ENCODE data around the gene ACTR8. TPM values are rescaled to one million over a fixed set of nuclear protein-coding genes. Genes with fewer than 3 reads are reported as not detected.
A peak's percentile ranks its signal among the peaks of the same experiment; 100 is the strongest.

The ACTR8 gene
- total and polyA plus RNA-seq, 2 of the 13 experiments (the other 11 are each of a cell fraction or from before 2014, with no cell fraction given), result 15.5 to 29.0 TPM

DNA sequence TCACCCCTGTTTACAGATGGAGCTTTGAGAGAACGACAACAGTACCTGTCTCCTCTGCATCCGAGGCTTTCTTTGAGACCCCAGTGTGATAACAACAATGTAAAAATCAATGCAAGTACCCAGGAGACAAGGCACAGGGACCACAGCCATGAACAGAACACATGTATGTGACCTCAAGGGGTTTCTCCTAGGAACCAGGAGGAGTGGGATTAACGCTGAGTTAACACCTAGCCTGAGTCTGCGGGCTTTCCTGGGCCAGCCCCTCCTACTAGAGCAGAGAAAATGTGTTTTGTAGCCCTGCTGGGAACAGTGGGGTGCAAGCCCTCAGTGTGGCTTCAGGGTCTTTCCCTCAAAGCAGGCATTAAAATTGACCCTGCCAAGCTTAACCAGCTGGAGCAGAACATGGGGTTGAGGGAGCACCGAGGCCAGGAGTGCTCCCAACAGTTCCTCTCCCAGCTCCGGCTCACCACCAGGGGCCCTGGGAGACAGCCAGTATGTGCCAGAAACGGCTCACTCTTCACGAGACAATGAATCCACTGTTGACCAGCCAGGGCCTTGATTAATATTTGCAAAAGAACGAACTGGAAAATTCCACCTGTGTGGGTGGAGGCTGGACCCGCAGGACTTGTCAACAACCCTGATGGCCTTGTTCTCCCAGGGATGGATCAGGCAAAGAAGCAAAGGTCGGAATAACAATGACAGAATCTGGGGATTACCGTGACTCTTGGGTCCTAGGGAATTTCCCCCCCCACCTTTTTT is 39.3 kb downstream of the ACTR8 start (continued):
- TF ChIP-seq, protein P1, sequence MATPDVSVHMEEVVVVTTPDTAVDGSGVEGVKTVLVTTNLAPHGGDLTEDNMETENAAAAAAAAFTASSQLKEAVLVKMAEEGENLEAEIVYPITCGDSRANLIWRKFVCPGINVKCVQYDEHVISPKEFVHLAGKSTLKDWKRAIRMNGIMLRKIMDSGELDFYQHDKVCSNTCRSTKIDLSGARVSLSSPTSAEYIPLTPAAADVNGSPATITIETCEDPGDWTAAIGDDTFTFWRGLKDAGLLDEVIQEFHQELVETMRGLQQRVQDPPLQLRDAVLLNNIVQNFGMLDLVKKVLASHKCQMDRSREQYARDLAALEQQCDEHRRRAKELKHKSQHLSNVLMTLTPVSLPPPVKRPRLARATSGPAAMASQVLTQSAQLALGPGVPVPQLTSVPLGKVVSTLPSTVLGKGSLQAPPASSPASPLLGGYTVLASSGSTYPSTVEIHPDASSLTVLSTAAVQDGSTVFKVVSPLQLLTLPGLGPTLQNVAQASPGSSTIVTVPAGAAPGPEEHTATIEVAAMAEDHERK (CRISPR knock-in tag; IDR thresholded peaks at IDR 0.05; ENCODE audit: low read depth), result no peak
- TF ChIP-seq SSRP1 (CRISPR knock-in tag; IDR thresholded peaks at IDR 0.05), result no peak
- TF ChIP-seq ZC3H13 (CRISPR knock-in tag; IDR thresholded peaks at IDR 0.05), result no peak; the same call in 1 of the 2 replicates
- TF ChIP-seq ZNF678 (CRISPR knock-in tag; IDR thresholded peaks at IDR 0.05), result no peak
- TF ChIP-seq ZNF34 (CRISPR knock-in tag; IDR thresholded peaks at IDR 0.05; ENCODE audit: borderline replicate concordance), result no peak
- TF ChIP-seq ARID2 (CRISPR knock-in tag; IDR thresholded peaks at IDR 0.05; ENCODE audit: borderline replicate concordance), result 0 out of 2 replicates have a peak, but pooled peaks have one; percentile 22
- TF ChIP-seq RBFOX2 (IDR thresholded peaks at IDR 0.05; ENCODE audit: low read depth, low read length), result 0 out of 2 replicates have a peak, but pooled peaks have one; percentile 15
- no peak for TF ChIP-seq GTF3A (CRISPR knock-in tag; conservative IDR thresholded peaks at IDR 0.05)
- TF ChIP-seq, protein P2, sequence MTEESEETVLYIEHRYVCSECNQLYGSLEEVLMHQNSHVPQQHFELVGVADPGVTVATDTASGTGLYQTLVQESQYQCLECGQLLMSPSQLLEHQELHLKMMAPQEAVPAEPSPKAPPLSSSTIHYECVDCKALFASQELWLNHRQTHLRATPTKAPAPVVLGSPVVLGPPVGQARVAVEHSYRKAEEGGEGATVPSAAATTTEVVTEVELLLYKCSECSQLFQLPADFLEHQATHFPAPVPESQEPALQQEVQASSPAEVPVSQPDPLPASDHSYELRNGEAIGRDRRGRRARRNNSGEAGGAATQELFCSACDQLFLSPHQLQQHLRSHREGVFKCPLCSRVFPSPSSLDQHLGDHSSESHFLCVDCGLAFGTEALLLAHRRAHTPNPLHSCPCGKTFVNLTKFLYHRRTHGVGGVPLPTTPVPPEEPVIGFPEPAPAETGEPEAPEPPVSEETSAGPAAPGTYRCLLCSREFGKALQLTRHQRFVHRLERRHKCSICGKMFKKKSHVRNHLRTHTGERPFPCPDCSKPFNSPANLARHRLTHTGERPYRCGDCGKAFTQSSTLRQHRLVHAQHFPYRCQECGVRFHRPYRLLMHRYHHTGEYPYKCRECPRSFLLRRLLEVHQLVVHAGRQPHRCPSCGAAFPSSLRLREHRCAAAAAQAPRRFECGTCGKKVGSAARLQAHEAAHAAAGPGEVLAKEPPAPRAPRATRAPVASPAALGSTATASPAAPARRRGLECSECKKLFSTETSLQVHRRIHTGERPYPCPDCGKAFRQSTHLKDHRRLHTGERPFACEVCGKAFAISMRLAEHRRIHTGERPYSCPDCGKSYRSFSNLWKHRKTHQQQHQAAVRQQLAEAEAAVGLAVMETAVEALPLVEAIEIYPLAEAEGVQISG (CRISPR knock-in tag; IDR thresholded peaks at IDR 0.05), result peak; percentile 60
- TF ChIP-seq KAT8 (CRISPR knock-in tag; IDR thresholded peaks at IDR 0.05), result 0 out of 2 replicates have a peak, but pooled peaks have one; percentile 16
- TF ChIP-seq, protein P3, sequence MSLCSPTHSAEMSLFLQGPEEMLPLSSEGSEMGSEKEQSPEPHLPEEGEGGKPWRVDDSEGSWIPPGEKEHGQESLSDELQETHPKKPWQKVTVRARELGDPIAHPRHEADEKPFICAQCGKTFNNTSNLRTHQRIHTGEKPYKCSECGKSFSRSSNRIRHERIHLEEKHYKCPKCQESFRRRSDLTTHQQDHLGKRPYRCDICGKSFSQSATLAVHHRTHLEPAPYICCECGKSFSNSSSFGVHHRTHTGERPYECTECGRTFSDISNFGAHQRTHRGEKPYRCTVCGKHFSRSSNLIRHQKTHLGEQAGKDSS (CRISPR knock-in tag; IDR thresholded peaks at IDR 0.05; ENCODE audit: borderline replicate concordance, low read depth), result peak; percentile 95
- TF ChIP-seq, protein P4, sequence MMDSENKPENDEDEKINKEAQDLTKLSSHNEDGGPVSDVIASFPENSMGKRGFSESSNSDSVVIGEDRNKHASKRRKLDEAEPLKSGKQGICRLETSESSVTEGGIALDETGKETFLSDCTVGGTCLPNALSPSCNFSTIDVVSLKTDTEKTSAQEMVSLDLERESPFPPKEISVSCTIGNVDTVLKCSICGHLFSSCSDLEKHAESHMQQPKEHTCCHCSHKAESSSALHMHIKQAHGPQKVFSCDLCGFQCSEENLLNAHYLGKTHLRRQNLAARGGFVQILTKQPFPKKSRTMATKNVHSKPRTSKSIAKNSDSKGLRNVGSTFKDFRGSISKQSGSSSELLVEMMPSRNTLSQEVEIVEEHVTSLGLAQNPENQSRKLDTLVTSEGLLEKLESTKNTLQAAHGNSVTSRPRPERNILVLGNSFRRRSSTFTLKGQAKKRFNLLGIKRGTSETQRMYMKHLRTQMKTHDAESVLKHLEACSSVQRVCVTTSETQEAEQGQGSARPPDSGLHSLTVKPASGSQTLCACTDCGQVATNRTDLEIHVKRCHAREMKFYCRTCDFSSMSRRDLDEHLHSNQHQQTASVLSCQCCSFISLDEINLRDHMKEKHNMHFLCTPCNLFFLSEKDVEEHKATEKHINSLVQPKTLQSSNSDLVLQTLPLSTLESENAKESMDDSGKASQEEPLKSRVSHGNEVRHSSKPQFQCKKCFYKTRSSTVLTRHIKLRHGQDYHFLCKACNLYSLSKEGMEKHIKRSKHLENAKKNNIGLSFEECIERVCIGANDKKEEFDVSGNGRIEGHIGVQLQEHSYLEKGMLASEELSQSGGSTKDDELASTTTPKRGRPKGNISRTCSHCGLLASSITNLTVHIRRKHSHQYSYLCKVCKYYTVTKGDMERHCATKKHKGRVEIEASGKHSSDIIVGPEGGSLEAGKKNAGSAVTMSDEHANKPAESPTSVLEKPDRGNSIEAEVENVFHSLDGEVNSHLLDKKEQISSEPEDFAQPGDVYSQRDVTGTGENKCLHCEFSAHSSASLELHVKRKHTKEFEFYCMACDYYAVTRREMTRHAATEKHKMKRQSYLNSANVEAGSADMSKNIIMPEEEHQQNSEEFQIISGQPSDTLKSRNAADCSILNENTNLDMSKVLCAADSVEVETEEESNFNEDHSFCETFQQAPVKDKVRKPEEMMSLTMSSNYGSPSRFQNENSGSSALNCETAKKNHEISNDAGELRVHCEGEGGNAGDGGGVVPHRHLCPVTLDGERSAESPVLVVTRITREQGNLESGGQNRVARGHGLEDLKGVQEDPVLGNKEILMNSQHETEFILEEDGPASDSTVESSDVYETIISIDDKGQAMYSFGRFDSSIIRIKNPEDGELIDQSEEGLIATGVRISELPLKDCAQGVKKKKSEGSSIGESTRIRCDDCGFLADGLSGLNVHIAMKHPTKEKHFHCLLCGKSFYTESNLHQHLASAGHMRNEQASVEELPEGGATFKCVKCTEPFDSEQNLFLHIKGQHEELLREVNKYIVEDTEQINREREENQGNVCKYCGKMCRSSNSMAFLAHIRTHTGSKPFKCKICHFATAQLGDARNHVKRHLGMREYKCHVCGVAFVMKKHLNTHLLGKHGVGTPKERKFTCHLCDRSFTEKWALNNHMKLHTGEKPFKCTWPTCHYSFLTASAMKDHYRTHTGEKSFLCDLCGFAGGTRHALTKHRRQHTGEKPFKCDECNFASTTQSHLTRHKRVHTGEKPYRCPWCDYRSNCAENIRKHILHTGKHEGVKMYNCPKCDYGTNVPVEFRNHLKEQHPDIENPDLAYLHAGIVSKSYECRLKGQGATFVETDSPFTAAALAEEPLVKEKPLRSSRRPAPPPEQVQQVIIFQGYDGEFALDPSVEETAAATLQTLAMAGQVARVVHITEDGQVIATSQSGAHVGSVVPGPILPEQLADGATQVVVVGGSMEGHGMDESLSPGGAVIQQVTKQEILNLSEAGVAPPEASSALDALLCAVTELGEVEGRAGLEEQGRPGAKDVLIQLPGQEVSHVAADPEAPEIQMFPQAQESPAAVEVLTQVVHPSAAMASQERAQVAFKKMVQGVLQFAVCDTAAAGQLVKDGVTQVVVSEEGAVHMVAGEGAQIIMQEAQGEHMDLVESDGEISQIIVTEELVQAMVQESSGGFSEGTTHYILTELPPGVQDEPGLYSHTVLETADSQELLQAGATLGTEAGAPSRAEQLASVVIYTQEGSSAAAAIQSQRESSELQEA (CRISPR knock-in tag; IDR thresholded peaks at IDR 0.05; ENCODE audit: not compliant biosample characterization), result no peak
- no peak; the same call in 1 of the 2 replicates for TF ChIP-seq ISL2 (CRISPR knock-in tag; IDR thresholded peaks at IDR 0.05)

Data from HepG2 (cell line).